Cardiac fibroblast (primary cell): ENCODE results near the gene SLC7A14.

Experiments
- DNase-seq, 2 donors: peaks; one replicate each; pipeline versions ENCODE4 v3.0.0 to v3.0.0-alpha.2; 2010; ENCODE audit warnings: low read depth in 2 of 2
- H3K4me3 ChIP-seq, 2 donors: replicated peaks in 1 of 2; 1 replicate in 1 of 2; 2 replicates in 1 of 2; pipeline ENCODE4 v1.5.1; 2011; ENCODE audit warnings: low read depth in 2 of 2, low read length in 2 of 2, mild to moderate bottlenecking in 2 of 2, moderate library complexity in 1 of 2
- TF ChIP-seq, protein P1 (sequence below): IDR thresholded peaks from one replicate; pipeline ENCODE4 v1.5.1; 2011; ENCODE audit warnings: low read depth, mild to moderate bottlenecking, low read length, inconsistent platforms

The SLC7A14 gene

DNA sequence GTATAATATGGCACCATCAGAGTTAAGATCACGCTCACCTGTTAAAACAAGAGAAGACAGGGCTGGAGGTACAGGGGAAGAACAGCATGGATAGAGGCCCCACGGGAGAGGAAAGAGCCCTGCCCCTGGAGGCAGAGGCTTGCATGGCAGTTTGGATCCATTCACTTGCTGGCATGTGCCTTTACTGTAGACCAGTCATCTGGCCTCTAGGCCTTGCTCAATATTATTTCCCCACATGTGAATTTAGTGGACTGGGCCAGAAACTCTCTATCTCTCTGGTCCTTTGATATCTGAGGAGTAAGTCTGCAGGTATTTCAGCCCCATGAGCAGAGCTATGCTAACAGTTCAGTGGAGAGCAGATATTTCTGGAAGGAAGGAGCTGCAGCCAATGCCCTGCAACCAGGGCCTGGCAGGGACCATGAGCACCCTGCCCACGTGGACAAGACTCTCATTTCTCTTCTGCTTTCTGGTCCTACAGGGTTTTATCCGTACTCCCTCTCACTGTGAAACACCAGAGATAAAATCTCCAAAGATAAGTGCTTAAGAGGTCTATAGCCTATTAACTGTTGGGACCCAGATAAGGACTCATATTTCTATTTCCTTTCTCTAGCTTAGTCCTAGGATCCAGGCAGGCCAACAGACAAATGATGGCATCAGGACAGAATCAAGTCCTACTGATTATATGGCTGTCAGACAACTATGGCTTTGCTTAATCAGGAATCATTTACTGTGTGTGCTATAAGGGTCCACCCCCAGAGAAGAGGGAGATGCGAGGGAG, 102.2 kb downstream of the SLC7A14 start:
- H3K4me3 ChIP-seq: no peak overlapping the region
- DNase-seq: peak in 1 of 2 donors; percentile 19
- TF ChIP-seq, protein P1, sequence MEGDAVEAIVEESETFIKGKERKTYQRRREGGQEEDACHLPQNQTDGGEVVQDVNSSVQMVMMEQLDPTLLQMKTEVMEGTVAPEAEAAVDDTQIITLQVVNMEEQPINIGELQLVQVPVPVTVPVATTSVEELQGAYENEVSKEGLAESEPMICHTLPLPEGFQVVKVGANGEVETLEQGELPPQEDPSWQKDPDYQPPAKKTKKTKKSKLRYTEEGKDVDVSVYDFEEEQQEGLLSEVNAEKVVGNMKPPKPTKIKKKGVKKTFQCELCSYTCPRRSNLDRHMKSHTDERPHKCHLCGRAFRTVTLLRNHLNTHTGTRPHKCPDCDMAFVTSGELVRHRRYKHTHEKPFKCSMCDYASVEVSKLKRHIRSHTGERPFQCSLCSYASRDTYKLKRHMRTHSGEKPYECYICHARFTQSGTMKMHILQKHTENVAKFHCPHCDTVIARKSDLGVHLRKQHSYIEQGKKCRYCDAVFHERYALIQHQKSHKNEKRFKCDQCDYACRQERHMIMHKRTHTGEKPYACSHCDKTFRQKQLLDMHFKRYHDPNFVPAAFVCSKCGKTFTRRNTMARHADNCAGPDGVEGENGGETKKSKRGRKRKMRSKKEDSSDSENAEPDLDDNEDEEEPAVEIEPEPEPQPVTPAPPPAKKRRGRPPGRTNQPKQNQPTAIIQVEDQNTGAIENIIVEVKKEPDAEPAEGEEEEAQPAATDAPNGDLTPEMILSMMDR: peak; percentile 27

DNA sequence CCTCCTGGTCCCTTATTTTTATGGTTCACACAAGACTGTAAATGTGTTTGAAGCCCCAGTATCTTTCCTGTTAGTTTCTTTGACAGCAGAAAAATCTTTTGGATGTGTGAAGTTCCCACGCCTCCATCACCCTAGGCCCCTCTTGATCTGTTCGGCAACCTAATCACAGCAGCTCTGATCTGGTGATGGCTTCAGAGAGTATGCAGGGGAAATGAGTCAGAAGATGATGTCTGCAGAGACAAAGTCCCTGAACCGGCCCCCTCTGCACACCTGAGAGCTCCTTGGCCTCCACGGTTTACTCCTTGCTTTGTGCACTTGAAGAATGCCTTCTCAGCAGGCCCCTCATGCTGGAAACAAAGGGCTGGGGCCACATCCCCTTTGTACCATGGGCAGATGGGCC, 103.7 kb downstream of the SLC7A14 start:
- H3K4me3 ChIP-seq: no peak overlapping the region
- TF ChIP-seq, protein P1: no peak
- DNase-seq: no peak

DNA sequence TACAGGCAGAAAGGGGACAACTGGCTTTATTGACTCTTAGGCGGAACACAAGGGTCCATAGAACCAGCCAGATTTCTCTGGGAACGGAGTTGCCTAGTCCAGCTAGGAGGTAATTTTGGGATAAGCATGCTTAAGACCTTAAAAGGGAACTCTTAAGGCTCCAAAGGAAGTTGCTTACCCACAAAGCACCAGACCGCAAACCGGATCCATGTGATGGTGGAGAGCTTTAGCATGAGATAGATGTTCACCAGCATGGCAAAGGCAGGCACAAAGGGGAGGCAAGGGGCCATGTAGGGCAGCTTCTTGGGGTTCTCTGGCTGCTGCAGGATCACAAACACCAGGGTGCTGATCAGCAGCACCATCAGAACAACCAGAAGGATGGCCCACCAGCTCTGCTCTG, 105.8 kb downstream of the SLC7A14 start:
- no peak for DNase-seq
- TF ChIP-seq, protein P1: no peak
- H3K4me3 ChIP-seq: no peak overlapping the region

DNA sequence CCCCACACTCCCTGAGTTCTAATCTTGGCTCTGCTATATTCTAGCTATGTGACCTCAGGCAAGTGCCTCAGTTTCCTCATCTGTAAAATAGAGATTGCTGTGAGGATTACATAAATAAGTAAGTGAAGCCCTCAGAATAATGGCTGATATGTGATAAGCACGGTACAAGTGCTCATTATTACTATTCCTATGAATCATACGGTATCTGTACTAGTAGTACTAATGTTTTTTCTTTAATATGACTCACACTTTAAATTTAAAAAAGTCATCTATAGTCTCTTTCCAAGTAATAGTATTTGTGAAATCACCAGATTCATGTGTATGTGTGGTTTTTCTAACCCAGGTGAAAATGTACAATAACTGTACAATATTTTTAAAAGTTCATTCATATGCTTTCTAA, 108.5 kb downstream of the SLC7A14 start:
- peak in 1 of 2 donors; percentile 49 for DNase-seq
- TF ChIP-seq, protein P1: no peak
- no peak overlapping the region for H3K4me3 ChIP-seq

DNA sequence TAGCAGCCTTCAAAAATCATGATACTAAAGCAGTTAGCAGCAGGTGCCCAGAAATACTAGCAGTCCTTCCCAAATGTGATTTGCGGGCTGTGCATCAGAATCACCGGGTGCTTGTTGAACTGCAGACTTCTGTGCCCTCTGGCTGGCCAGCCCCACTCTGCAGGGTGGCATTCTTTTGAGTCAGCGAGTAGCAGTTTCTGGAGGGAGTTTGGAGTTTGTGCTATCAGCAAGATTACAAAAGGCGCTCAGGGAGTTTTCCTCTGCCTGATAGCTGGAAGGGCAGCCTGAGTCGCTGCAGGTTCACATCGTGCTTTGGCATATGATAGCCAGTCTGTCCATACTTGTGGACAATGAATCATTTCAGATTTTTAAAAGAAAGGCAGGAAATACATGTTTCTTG, 109.6 kb downstream of the SLC7A14 start:
- DNase-seq: no peak
- H3K4me3 ChIP-seq: no peak overlapping the region
- TF ChIP-seq, protein P1: no peak

DNA sequence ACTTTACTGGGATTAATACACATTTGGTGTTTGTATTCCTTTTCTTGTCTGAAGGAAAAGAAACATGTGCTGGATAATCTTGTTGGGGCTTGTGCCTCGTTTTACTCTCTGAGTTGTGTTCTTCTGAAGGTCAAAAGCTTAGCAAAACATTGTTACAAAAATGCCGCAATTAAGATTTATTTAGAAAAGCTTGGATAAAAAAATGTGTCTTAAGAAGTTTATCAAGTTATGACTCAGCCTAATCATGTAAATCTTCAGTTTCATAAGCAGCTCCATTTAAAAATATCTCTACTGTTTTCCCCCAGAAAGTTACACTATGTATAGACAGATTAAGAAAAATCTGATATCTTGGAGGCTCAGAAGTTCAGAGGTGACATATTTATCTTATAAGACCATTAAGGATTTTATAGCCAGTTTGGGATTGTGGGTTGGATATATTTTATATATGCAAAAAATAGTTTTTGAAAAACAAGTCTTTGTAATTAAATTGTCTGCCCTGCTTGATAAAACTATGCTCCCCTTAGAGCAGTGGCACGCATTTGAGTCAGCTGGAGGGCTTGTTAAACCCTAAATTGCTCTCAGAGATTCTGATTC, 110.7 kb downstream of the SLC7A14 start:
- no peak overlapping the region for H3K4me3 ChIP-seq
- DNase-seq: no peak

More for the DNA sequence above, 110.7 kb downstream of the SLC7A14 start:
- TF ChIP-seq, protein P1: no peak
